ENCODE data around the gene ENTPD2.

Gene ENTPD2

DNA sequence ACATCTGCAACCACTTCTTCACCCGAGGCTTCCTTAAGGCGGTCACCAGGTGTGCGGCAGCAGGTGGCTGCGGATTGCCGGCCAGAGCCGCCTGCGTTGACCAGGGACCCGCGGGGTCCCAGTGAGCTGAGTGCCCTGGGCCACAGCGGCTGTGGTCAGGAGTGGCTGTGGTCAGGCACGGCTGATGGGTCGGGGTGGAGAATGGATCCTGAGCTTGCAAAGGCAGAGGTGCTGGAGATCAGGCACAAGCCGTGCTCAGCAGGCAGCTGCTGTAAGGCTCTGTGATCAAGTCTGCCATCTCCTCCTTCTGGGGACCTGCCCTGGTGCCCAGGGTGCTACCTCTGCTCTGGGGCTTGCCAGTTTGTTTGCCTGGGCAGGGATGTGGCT, 25.5 kb upstream of the ENTPD2 start:
- DNase-seq (ENCODE audit: low read depth): no peak

DNA sequence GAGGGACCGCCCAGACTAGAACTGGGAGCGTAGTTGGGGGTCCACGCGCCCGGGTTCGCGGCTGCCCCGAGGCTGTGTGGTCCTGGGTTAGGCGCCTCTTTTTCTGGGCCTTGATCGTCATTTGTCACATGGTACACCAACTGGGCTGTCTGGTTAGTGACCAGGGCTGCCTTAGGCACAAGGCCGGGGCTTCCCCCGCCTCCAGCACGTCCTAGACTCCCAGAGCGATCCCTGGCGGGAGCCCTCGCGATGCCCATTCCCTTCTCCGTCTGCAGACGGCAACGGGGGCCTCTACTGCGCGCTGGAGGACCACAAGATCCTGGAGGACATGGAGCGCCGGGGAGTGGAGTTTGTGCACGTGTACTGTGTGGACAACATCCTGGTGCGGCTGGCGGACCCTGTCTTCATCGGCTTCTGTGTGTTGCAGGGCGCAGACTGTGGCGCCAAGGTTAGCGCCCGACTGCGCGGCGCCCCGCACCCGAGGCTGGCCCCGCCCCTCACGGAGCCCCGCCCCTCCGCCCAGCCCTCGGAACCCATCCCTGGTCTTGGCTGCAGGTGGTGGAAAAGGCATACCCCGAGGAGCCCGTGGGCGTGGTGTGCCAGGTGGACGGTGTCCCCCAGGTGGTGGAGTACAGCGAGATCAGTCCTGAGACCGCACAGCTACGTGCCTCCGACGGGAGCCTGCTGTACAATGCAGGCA, 25.0 kb upstream of the ENTPD2 start:
- DNase-seq (ENCODE audit: low read depth): no peak

DNA sequence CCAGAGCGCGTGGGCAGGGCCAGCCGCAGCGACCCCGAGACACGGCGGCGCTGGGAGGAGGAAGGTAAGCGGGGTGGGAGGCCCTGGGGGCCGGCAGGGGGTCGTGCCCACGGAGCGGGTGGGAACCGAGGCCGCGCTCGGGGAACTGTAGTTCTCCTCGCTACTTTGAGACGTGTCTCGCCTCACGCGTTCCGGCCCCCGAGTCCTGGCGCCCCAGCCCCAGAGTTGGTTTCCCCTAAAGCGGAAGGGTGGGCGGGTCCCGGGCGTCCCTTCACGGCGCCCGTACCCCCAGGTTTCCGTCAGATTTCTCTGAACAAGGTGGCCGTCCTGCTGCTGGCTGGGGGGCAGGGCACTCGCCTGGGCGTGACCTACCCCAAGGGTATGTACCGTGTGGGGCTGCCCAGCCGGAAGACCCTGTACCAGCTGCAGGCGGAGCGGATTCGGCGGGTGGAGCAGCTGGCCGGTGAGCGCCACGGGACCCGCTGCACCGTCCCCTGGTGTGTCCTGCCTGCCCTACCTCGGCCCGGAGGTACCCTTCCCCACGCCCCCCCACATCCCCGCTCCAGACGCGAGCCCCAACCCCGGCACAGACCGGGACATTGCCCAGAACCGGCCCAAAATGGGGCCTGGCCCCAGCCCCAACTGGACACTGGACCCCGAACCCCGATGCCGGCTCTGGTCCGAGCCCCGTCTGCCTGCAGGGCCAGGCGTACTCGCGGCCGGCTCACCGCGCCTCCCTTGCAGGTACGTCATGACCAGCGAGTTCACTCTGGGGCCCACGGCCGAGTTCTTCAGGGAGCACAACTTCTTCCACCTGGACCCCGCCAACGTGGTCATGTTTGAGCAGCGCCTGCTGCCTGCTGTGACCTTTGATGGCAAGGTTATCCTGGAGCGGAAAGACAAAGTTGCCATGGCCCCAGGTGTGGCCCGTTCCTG, 24.2 kb upstream of the ENTPD2 start:
- DNase-seq (ENCODE audit: low read depth): no peak

DNA sequence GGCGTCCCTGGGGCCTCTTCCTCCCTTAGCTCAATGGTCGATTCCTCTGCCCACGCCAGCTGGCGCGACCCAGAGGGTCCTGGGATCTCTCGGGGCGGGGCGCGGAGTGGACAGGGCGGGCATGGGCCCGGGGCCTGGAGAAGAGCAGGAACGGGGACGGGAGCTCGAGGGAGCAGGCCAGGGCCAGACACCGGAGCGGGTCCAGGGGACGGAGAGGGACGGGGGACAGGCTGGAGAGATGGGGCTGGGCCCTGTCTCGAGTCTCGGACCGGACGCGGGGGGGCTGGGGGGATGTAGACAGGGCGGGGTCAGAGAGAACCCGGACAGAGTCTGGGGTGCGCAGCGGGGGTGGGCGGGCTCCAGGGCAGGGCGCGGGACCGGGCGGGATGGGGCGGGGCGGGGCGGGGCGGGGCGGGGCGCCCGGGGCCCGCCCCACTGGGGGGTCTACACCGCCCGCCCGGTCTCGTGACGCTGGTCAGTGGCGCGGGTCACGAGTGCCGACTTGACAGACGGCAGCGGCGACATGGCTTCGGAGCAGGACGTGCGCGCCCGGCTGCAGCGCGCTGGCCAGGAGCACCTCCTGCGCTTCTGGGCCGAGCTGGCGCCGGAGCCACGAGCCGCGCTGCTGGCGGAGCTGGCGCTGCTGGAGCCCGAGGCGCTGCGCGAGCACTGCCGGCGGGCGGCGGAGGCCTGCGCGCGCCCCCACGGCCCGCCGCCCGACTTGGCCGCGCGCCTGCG, 23.3 kb upstream of the ENTPD2 start, which contains the start of gene UAP1L1:
TSS of gene UAP1L1 (plus strand) at position 508 of the 738 bp plus-strand sequence. CDS start at position 524, 16 bp downstream.
- DNase-seq (ENCODE audit: low read depth): no peak

DNA sequence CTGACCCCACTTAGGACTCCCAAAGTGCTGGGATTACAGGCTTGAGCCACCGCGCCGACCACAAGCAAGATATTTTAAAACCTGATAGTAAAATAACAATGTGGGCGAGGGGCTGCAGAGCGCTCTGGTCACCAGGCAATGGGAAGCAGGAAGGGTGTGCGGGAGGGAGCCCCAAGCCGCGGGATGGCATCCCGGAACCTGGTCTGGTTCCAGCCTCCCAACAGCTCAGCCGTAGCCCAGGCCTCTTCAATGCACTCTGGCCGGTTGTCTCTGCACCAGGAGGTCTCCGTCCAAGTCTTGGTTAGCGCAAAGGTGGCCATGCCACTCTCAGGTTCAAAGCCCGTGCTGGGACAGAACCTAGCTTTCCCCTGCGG, 22.8 kb upstream of the ENTPD2 start:
- no peak for DNase-seq (ENCODE audit: low read depth)

DNA sequence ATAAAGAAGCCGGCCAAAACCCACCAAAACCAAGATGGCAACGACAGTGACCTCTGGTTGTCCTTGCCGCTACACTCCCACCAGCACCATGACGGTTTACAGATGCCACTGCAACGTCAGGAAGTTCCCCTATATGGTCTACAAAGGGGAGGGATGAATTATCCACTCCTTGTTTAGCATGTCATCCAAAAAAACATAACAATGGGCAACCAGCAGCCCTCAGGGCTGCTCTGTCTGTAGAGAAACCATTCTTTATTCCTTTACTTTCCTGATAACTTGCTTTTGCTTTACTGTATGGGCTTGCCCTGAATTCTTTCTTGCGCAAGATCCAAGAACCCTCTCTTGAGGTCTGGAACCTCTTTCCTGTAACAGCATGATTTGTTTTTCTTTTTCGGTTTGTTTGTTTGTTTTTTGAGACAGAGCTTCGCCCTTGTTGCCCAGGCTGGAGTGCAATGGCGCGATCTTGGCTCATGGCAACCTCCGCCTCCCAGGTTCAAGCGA, 21.5 kb upstream of the ENTPD2 start:
- no peak for DNase-seq (ENCODE audit: low read depth)

DNA sequence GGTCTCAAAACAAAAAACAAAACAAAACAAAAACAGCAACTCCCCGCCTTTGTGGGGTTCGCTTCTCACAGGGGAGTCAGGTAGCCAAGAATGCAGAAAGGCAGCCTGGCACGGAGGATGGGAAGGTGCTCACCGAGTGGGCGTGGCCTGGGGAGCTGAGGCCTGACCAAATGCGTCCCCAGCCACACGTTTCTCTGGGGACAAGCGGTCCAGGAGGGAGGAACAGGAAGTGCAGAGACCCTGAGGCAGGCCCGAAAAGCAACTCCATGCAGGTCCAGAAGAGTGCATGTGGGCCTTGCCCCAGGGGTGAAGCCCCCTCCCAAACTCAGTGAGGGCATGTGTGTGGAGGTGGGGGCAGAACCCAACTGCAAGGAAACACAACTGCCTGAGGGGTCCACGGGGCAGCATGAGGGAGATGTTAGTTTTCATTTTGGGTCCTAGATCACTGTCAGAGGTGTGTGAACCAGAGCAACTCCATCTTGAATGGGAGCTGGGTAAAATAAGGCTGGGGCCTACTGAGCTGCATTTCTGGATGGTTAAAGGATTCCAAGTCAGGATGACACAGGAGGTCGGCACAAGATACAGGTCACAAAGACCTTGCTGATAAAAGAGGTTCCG, 20.9 kb upstream of the ENTPD2 start:
- no peak for DNase-seq (ENCODE audit: low read depth)

DNA sequence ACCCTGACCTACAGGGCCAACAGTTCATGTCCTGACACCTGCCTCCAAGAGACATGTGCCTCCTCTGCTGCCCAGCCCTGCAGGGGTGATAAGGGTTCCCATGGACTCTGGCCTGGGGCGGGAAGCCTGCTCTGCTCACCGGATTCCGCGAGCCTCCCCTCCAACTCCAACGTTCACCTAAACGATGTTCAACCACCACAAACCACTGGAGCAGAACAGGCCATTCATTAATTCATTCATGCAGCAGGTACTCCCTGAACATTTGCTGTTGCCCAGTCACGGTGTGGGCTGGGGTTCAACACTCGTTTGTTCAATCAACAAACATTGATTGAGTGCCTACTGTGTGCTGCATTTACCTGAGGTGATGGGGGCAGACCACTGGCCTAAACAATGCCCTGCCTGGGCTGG, 20.1 kb upstream of the ENTPD2 start:
- DNase-seq (ENCODE audit: low read depth): no peak

DNA sequence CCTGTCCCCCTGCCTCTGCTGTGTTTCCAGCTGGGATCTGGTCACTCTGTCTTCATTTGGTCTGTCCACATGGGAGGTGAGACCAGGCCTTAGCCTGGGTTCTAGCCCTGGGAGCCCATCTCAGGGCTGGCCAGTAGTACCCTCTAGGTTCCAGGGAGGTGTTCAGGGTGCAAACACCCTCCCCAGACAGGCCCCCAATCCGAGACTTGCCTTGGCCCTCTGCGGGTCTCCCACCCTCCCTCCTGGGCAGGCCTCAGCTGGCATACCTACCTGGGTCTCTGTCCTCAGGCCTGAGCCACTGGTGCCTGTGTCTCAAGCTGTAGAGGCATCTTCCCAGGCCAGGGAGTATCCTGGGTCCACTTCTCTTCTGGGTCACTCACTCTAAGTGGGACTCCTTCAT, 17.4 kb upstream of the ENTPD2 start:
- DNase-seq (ENCODE audit: low read depth): no peak

DNA sequence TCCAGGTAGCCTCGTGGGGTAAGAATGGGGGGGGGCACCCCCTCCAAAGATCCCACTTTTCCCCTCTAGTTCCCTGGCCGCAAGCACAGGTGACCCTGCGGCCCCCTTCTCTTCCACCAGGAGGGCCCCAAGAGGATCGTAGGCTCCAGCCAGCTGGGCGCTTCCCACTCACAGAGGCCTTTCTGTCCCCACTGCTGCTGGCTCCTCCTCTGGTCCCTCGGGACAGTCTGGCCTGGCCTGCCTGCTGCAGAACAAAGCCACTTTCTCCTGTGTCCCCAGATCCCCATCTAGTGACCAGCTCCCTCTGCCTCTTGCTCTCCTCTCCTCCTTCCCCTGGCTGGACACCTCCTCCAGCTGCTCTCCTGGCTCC, 17.0 kb upstream of the ENTPD2 start:
- no peak for DNase-seq (ENCODE audit: low read depth)

DNA sequence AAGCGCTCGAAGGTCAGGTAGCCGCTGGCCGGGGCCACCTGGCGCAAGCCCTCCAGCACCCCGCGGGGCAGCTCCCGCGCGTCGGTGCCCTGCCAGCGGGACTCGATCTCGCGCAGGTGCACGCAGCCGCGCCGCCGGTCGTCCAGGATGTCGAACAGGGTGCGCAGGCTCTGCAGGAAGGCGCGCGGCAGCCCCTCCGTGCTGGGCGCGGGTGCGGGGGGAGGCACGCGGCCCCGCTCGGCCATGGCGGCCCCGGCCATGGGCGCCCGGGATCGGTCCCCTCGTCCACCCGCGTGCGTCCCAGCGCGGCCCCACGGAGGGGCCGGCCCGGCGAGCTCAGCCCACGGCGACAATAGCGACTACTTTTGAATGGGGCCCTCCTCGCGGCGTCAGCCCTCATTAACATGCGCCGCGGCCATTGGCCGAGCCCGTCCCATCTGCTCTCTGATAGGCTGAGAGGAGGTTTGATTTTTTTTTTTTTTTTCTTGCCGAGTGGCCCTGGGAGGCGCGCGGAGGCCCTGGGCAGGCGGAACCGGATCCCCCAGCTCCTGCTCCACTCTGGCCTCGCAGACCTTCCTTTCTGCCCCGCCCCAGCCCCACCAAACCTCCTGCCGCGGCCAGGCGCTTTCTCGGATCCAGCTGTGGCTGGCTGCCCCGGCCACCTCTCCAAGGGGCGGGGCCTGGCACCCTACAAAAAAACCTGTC, 16.5 kb upstream of the ENTPD2 start, which contains the start of gene SAPCD2:
TSS of gene SAPCD2 (minus strand) at position 357 of the 705 bp plus-strand sequence. CDS start at position 260, 97 bp downstream.
- peak; percentile 76 for DNase-seq (ENCODE audit: low read depth)

DNA sequence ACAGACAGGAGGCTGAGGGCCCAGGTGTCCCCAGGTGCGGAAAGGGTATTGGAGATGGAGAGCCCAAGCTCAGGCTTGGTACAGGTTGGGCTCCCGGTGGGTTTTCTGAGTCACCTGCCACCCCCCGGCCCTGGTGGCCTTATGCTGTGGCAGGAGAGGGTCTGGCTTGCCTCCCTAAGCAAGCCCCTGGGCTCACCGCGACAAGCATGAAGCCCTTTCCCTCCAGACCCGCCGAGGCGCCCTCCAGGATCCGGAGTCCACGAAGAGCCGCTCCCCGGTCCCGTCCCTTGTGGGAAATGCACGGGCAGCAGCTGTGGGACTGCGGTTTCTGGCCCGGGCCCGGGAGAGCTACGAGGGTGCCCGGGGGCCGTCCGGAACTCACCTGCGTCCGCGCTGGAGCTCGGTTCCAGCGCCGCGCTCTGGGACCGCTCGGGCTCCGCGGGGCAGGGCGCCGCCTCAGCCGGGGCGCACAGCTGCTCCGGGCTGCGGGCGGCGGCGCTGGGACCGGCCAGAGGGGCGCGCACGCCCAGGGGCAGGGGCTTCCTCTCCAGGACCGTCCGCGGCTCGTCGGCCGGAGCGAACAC, 15.7 kb upstream of the ENTPD2 start:
- no peak for DNase-seq (ENCODE audit: low read depth)

DNA sequence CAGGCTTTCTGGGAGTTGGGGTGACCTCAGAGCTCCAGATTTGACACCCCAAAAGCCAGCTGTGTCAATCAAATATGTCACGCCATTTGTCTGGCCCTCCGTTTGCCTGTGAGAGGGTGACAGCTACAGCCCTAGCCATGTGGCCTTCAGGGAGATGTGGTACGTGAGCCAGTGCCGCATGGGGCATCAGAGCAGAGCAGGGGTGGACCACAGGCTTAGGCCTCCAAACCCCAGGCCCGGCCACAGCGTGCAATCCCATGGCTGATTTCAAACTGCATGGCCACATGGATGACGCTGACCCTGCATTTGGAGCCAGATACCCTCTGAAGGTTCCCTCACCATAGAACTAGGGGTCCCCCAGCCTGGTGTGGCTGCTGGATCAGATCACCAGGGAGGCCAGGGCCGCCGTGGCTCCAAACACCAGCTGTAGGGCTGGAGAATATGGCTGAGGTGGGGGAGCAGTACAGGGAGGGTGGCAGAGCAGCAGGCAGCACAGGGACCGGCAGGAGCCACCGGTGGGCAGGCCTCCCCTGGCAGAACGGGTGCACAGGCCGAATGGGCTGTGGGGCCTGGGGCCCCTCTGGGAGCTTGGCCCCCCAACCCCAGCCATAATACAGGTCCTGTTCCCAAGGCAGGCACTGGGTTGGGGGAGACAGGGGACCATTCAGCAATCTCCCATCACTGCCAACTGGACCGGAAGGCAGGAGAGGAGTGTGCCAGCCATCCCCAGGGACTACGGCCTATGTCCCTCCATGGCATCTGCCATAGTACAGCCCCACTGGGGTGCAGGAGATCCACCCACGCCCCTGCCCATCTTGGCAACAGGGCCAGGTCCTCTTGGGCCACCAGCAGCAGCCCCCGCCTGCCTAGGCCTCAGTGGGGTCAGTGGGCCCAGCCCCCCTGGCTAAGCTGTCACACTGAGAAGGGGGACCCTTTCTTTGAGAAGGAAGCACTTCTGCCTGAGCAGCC, 15.0 kb upstream of the ENTPD2 start:
- no peak for DNase-seq (ENCODE audit: low read depth)

DNA sequence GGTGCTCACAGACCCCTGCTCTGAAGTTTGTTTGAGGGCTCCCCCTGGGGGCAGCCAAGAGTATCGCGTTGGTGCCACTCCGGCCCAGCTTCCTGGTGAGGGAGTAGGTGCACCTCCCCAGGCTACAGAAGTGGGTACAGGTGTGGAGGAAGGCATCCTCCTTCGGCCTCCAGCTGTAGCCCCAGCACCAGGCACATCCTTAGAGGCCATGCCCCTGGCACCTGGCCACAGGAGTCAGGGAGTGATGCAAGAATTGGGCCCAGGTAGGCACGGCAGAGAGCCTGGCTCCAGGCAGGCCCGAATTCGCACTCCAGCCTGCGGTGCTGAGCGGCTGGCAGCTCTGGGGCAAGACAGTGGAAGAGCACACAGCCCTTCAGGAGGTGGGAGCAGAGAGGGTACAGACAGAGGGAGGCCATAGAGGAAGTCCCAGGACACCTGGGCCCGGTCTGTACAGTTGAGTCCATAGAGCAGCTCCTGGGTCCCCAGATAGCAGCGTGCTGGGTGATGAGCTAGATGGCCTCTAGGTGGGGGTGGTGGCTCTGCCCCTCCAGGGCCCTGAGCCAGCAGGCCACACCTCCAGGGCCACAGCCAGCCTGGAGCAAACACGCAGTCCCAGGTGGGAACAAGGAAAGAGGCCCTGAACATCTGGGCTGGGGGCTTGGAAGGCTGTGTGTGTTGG, 14.1 kb upstream of the ENTPD2 start:
- DNase-seq (ENCODE audit: low read depth): peak; percentile 78

DNA sequence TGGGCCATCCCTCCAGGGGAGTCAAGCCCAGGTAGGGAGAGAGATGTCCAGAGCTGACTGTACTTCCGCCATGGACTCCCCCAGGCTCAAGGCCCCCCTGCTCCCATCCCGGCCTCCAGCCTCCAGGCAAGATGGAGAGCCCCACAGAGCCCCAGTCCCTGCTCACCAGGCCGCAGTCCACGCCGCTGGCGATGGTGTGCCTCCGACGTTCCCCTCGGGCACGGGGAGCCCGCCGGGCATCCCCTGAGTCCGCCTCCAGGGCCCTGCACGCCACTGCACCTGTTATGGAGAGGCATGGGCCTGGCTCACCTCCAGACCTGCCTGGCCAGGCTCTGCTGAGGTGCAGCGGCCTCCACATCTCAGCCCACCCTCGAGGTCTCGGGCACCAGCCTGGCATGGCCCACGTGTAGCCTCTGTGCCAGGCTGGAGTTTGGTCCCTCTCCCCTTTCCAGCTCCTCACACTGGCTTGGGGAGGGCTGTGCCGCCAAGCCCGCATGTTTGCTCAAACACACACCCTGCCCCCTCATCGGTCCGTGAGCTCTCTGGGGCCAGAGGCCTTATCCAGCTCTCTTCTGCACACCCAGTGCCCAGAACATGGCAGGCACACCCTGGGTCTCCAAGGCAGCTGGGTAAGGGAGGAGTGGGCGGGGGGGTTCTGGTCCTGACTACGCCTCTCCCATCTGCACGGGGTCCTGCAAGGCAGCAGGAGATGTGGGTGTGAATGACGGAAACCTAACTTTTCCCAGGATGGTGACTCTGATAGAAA, 12.4 kb upstream of the ENTPD2 start:
- no peak for DNase-seq (ENCODE audit: low read depth)

DNA sequence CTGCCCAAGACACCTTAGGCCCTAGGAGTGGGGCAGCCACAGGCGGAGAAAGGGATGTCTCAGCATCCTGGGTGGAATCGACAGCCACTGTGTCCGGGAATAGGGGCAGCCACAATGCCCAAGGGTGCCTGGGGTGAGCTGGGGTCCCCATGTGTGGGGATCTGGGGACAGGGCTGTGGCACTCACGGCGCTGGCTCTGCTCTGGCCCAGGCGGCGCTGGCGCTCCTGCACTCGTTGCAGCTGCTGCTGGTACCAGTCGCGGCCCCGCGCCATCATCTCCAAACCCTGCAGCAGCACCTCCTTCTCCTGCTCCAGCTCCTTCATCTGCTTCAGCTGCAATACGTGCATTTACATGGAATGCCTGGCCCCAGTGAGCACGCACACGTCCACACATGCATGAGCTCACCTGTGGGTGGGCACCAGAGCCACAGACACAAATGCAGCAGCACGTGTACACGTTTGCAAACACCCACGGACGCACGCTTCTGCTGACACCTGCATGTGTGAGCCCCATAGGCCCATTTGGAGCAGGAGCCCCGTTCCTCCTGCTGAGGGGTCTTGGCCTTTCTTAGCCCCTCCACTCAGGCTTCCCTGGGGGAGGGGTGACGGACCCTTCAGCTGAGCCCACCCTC, 11.6 kb upstream of the ENTPD2 start:
- no peak for DNase-seq (ENCODE audit: low read depth)

DNA sequence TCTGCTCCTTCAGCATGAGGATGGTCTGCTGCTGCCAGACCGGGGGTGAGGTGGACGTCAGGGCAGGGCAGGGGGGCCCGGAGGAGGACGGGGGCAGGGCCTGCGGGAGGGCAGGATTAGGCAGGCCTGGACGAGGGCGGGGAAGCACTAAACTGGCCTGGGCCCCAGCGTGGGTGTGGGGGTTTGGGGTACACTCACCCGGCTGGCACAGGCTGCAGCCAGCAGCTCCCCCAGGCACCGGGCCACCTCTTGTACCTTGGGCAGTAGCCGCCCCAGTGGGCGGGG, 11.0 kb upstream of the ENTPD2 start:
- DNase-seq (ENCODE audit: low read depth): no peak
